ENCODE data around the gene ZNF846. TPM values are rescaled to one million over a fixed set of nuclear protein-coding genes. Genes with fewer than 3 reads are reported as not detected.

The ZNF846 gene
- total and polyA plus RNA-seq, 2 of the 4 experiments (the other 2 are of a cell fraction) = 5.7 to 6.5 TPM

GRCh38 chr19:9751446-9751845, 17.1 kb downstream of the ZNF846 start:
- CTCF ChIA-PET = no interaction called here
- no TSS peak for BruUV-seq (replicated peaks)
- H3K4me1 ChIP-seq (ENCODE audit: control insufficient read depth, insufficient read depth, low read length) = no peaks in the 10 kb centered on the region
- H3K9ac ChIP-seq (ENCODE audit: low read depth, low read length) = no peak overlapping the region
- no peaks in the 10 kb centered on the region for H3K79me1 ChIP-seq (ENCODE audit: low read depth in 1 of 2, low read length in 2 of 2)
- no peak overlapping the region for H2AFZ ChIP-seq (replicated peaks; ENCODE audit: low read length, poor library complexity)
- dilution Hi-C loops (cut with HindIII; ENCODE audit: low sequenced_read_pairs, unreplicated experiment) = no loop called here
- TF ChIP-seq CTCF (conservative IDR thresholded peaks at IDR 0.05; ENCODE audit: low read depth, low read length) = no peak
- H2AK5ac ChIP-seq (ENCODE audit: low read depth, low read length) = no peak overlapping the region
- H3K9me3 ChIP-seq (ENCODE audit: control insufficient read depth, insufficient read depth, low read length) = peaks cover 19% of the 10 kb centered on the region
- no peak overlapping the region for H2AK9ac ChIP-seq (replicated peaks; ENCODE audit: low read depth, low read length, poor library complexity)
- H2BK120ac ChIP-seq (ENCODE audit: low read depth, low read length) = no peak overlapping the region
- in situ Hi-C loops (cut with MboI; ENCODE audit: low sequenced_read_pairs) = no loop called here
- no peak overlapping the region for H3K14ac ChIP-seq (replicated peaks; ENCODE audit: low read depth, low read length)
- intact Hi-C loops (cut with micrococcal nuclease) = no loop called here
- DNase-seq (no peak), ATAC-seq (ENCODE audit: low read depth) (no peak)
- no peaks in the 10 kb centered on the region for H4K20me1 ChIP-seq (ENCODE audit: insufficient read depth, low read length)
- H3K4me3 ChIP-seq (ENCODE audit: insufficient read depth, low read depth, low read length) = no peak overlapping the region
- no peak overlapping the region for H4K5ac ChIP-seq (ENCODE audit: low read depth, low read length)
- H4K8ac ChIP-seq (ENCODE audit: low read depth in 2 of 2, low read length in 2 of 2) = no peak overlapping the region
- no peak overlapping the region for H2BK15ac ChIP-seq (ENCODE audit: low read depth, low read length)
- no peak overlapping the region for H3K56ac ChIP-seq (ENCODE audit: extremely low read depth, insufficient read depth, low read length)
- H3K4ac ChIP-seq (ENCODE audit: low read depth, low read length) = no peak overlapping the region
- 79% methylated on average over 3 of the region's 7 CpGs; no CpG with 5 or more reads in 1 of the 2 experiments for WGBS, 2 experiments (ENCODE audit: extremely low coverage in 2 of 2, insufficient read length in 1 of 2)
- H3K23ac ChIP-seq (ENCODE audit: low read depth, low read length) = no peak overlapping the region
- no peak overlapping the region for H3K27ac ChIP-seq (ENCODE audit: insufficient read depth, low read length)
- no peak overlapping the region for H4K91ac ChIP-seq (ENCODE audit: insufficient read depth, low read depth, low read length)
- POLR2A ChIA-PET (ENCODE audit: unreplicated experiment) = no interaction called here
- H2BK20ac ChIP-seq (ENCODE audit: low read depth, low read length) = no peak overlapping the region
- no peaks in the 10 kb centered on the region for H3K9me1 ChIP-seq (ENCODE audit: insufficient read depth, low read length)
- H3K18ac ChIP-seq (ENCODE audit: low read depth, low read length) = no peak overlapping the region
- no peak overlapping the region for H3K4me2 ChIP-seq (ENCODE audit: low read depth, low read length)
- no peaks in the 10 kb centered on the region for H3K27me3 ChIP-seq (ENCODE audit: control insufficient read depth, insufficient read depth, low read length)
- no peak overlapping the region for H2BK5ac ChIP-seq (ENCODE audit: low read depth, low read length, poor library complexity, severe bottlenecking)
- H3K36me3 ChIP-seq (ENCODE audit: control insufficient read depth, insufficient read depth, low read length) = peaks cover 2% of the 10 kb centered on the region; the same call in 1 of the 2 replicates
